Measurements from ENCODE around the gene UNC45A.

DNA sequence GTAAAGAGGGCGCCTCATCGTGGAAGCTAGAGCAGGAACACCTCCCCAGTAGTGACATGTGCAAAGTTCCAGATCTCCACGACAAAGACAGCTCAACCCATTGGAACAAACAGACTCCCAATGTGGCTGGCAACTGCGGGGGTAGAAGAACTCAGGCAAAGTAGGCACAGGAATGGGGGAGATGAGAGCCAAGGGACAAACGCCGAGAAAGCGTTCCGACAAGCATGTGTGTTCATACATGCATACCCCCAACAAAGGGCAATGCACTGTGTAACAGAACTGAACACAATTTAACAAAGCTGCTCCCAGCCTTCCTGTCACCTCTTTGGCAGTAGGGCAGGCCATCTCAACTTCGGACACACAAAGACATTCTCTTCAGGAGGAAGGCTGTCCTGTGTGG is 31.2 kb downstream of the UNC45A start:
- TF ChIP-seq CEBPB (IDR thresholded peaks at IDR 0.05; ENCODE audit: low read depth, low read length) (no peak), POLR2A (IDR thresholded peaks at IDR 0.05; ENCODE audit: low read depth, low read length) (no peak), SMC3 (IDR thresholded peaks at IDR 0.05; ENCODE audit: low read depth, low read length) (no peak), RAD21 (IDR thresholded peaks at IDR 0.05; ENCODE audit: low read length) (no peak), CHD1 (IDR thresholded peaks at IDR 0.05; ENCODE audit: low read depth, low read length) (no peak)
- TF ChIP-seq, protein P1, sequence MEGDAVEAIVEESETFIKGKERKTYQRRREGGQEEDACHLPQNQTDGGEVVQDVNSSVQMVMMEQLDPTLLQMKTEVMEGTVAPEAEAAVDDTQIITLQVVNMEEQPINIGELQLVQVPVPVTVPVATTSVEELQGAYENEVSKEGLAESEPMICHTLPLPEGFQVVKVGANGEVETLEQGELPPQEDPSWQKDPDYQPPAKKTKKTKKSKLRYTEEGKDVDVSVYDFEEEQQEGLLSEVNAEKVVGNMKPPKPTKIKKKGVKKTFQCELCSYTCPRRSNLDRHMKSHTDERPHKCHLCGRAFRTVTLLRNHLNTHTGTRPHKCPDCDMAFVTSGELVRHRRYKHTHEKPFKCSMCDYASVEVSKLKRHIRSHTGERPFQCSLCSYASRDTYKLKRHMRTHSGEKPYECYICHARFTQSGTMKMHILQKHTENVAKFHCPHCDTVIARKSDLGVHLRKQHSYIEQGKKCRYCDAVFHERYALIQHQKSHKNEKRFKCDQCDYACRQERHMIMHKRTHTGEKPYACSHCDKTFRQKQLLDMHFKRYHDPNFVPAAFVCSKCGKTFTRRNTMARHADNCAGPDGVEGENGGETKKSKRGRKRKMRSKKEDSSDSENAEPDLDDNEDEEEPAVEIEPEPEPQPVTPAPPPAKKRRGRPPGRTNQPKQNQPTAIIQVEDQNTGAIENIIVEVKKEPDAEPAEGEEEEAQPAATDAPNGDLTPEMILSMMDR (conservative IDR thresholded peaks at IDR 0.05; ENCODE audit: low read depth, low read length): no peak

Data from IMR-90 (cell line).